NT2/D1 (cell line): ENCODE results near the gene TCF25.
A peak's percentile ranks its signal among the peaks of the same experiment; 100 is the strongest.
"Not testable (repeated sequence)": the region's sequence is repeated elsewhere in the genome, so short reads cannot be mapped to it uniquely, and the experiment has no call there.

Experiments
- DNase-seq: peaks from one replicate; pipeline ENCODE4 v3.0.0-alpha.2; 2011; ENCODE audit warnings: low read depth, low spot score
- H3K27me3 ChIP-seq: 2 replicates; pipeline ENCODE4 v1.6.0; 2011; ENCODE audit warnings: mild to moderate bottlenecking; ENCODE audit not compliant: insufficient read length, insufficient read depth
- H3K36me3 ChIP-seq: 2 replicates; pipeline ENCODE4 v1.6.1; 2011; ENCODE audit warnings: mild to moderate bottlenecking, low read length, mixed read lengths; ENCODE audit not compliant: insufficient read depth, insufficient read length
- H3K4me1 ChIP-seq: 2 replicates; pipeline ENCODE4 v1.5.1; 2011; ENCODE audit not compliant: insufficient read depth, insufficient read length
- H3K4me3 ChIP-seq: 2 replicates; pipeline ENCODE4 v1.5.1; 2011; ENCODE audit warnings: low read depth; ENCODE audit not compliant: insufficient read length
- H3K9ac ChIP-seq: 2 replicates; pipeline ENCODE4 v1.6.0; 2011; ENCODE audit warnings: low read depth; ENCODE audit not compliant: insufficient read length
- H3K9me3 ChIP-seq: 2 replicates; pipeline ENCODE4 v1.5.1; 2011; ENCODE audit warnings: mild to moderate bottlenecking, low read length; ENCODE audit not compliant: insufficient read depth
- SUZ12 ChIP-seq: IDR thresholded peaks from 2 replicates; pipeline ENCODE4 v1.6.1; 2011; ENCODE audit not compliant: insufficient read length, insufficient read depth; ENCODE audit errors: extremely low read depth
- YY1 ChIP-seq: IDR thresholded peaks from 2 replicates; pipeline ENCODE4 v1.6.1; 2011; ENCODE audit not compliant: insufficient read length, insufficient read depth
- ZNF274 ChIP-seq: IDR thresholded peaks from 2 replicates; pipeline ENCODE4 v1.6.1; 2011; ENCODE audit warnings: mild to moderate bottlenecking, low read depth, low read length

The TCF25 gene, protein sequence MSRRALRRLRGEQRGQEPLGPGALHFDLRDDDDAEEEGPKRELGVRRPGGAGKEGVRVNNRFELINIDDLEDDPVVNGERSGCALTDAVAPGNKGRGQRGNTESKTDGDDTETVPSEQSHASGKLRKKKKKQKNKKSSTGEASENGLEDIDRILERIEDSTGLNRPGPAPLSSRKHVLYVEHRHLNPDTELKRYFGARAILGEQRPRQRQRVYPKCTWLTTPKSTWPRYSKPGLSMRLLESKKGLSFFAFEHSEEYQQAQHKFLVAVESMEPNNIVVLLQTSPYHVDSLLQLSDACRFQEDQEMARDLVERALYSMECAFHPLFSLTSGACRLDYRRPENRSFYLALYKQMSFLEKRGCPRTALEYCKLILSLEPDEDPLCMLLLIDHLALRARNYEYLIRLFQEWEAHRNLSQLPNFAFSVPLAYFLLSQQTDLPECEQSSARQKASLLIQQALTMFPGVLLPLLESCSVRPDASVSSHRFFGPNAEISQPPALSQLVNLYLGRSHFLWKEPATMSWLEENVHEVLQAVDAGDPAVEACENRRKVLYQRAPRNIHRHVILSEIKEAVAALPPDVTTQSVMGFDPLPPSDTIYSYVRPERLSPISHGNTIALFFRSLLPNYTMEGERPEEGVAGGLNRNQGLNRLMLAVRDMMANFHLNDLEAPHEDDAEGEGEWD

GRCh38 chr16:89873109-89873971, at the start of gene TCF25:
TCF25 (plus strand) TSS chr16:89873592; CDS start chr16:89873668, 76 bp downstream.
- H3K9me3 ChIP-seq, result peaks cover 23% of the 10 kb centered on the region
- H3K4me1 ChIP-seq, result peaks cover 6% of the 10 kb centered on the region
- TF ChIP-seq SUZ12 (no peak), ZNF274 (no peak), YY1 (no peak)
- no peaks in the 10 kb centered on the region for H3K27me3 ChIP-seq
- H3K4me3 ChIP-seq, result peak within 1 kb of the TSS; percentile 92
- peak within 1 kb of the TSS; percentile 98 for H3K9ac ChIP-seq
- DNase-seq, result peak; percentile 75
- H3K36me3 ChIP-seq, result peaks cover 60% of the 10 kb centered on the region

DNA sequence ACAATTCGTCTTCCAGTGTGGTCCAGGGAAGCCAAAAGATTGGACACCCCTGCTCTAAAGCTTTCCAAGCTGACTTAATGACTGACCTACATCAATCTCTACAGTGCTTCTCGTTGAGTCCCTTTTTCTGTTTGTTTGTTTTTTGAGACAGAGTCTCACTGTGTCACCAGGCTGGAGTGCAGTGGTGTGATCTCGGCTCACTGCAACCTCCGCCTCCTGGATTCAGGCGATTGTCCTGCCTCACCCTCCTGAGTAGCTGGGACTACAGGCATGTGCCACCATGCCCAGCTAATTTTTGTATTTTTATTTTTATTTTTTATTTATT, 49.6 kb upstream of the TCF25 start:
- not testable (repeated sequence) for H3K9me3 ChIP-seq, H3K4me3 ChIP-seq, DNase-seq, H3K27me3 ChIP-seq, H3K9ac ChIP-seq
- peaks cover 23% of the 10 kb centered on the region for H3K36me3 ChIP-seq
- peaks cover 13% of the 10 kb centered on the region for H3K4me1 ChIP-seq

DNA sequence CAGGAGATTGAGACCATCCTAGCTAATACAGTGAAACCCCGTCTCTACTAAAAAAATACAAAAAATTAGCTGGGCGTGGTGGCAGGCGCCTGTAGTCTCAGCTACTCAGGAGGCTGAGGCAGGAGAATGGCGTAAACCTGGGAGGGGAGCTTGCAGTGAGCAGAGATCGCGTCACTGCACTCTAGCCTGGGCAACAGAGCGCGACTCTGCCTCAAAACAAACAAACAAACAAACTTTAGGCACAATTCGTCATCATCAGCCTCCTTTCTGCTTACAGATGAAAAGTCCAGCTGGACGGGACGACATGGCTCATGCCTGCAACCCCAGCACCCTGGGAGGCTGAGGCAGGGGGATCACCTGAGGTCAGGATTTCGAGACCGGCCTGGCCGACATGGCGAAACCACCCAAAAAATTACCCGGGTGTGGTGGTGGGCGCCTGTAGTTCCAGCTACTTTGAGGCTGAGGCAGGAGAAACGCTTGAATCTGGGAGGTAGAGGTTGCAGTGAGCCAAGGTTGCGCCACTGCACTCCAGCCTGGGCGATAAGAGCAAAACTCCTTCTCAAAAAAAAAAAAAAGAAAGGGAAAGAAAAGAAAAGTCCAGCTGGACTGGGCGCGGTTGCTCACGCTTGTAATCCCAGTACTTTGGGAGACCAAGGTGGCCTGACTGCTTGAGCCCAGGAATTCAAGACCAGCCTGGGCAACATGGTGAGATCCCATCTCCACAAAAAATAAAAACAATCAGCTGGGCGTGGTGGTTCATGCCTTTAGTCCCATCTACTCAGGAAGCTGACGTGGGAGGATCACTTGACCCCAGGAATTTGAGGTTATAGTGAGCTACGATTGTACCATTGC, 46.6 kb upstream of the TCF25 start:
- Histone ChIP-seq H3K9ac (no peak overlapping the region), H3K36me3 (peaks cover 17% of the 10 kb centered on the region), H3K4me3 (no peak overlapping the region), H3K9me3 (no peaks in the 10 kb centered on the region), H3K4me1 (peaks cover 18% of the 10 kb centered on the region), H3K27me3 (no peaks in the 10 kb centered on the region)
- TF ChIP-seq SUZ12 (no peak), YY1 (no peak), ZNF274 (no peak)
- no peak for DNase-seq

DNA sequence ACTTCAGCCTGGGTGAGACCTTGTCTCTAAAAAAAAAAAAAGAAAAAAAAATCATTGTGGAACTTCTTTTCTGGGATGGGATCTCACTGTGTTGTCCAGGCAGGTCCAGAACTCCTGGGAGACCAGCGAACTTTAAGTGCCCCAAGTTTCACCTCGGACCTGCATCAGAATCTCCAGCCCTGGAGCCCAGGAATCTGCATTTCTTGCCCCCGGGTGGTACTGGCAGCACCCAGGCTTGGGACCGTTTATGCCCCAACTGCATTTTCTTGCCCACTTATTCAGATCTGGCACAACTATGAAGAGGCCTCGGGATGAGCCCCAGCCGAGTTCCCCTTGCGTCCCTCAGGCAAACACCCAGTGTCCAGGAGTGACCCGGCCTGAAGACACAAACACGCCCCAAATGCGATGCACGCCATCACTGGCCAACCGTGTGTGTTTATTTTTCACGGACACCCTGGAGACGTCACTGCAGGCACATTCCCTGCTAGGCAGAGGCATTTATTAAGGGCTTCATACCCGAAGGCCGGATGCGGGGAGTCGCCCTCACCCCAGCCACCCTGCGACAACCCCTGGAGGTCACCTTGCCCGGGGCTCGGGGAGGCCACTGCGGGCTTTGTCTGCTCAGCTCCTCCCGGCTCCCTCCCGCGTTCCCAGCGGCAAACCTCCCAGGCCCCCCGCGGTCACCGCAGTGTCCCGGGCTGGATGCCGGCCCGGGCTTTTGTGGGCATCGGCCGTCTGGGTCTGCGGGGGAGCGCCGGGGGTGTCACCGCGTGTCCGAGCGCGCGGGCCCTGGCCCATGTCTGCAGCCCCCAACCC, 45.8 kb upstream of the TCF25 start:
- H3K9me3 ChIP-seq, result no peaks in the 10 kb centered on the region

DNA sequence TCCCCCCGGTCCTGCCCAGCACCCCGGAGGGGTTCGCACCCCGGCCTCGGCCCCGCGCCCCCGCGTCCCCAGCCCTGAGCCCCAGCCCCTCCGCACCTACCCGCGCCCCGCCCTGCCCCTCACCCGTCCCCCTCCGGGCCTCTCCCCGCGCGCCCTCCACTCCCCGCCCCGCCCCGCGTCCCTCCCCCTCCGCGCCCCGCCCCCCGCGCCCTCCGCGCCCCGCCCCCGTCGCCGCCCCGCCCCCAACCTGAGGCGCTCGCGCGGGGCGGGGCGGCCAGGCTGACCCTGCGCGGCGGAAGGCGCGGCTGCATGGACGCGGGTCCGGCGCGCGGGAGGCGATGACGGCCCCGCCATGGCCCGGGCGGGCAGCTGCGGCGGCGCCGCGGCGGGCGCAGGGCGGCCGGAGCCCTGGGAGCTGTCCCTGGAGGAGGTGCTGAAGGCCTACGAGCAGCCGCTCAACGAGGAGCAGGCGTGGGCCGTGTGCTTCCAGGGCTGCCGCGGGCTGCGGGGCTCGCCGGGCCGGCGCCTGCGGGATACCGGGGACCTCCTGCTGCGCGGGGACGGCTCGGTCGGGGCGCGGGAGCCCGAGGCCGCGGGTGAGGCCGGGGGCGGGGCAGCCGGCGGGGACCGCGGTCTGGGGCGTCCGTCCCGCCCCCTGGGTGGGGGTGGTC, 45.1 kb upstream of the TCF25 start, which contains the start of gene SPIRE2:
SPIRE2 (plus strand) TSS at position 277 of the 671 bp plus-strand sequence; CDS start at position 353, 76 bp downstream.
- H3K27me3 ChIP-seq, result no peaks in the 10 kb centered on the region
- DNase-seq, result peak; percentile 63
- H3K4me1 ChIP-seq, result peaks cover 13% of the 10 kb centered on the region
- H3K9ac ChIP-seq, result peak within 1 kb of the TSS; percentile 85
- H3K9me3 ChIP-seq, result no peaks in the 10 kb centered on the region
- peak within 1 kb of the TSS; percentile 58 for H3K4me3 ChIP-seq
- TF ChIP-seq YY1, result no peak
- TF ChIP-seq ZNF274, result no peak
- TF ChIP-seq SUZ12, result no peak
- H3K36me3 ChIP-seq, result peaks cover 8% of the 10 kb centered on the region

More for the DNA sequence above, 45.8 kb upstream of the TCF25 start:
- no peak for TF ChIP-seq ZNF274
- Histone ChIP-seq H3K27me3 (no peaks in the 10 kb centered on the region), H3K36me3 (peaks cover 10% of the 10 kb centered on the region), H3K4me1 (peaks cover 13% of the 10 kb centered on the region), H3K4me3 (peak overlapping the region; percentile 41), H3K9ac (peak overlapping the region; percentile 78)
- no peak for DNase-seq

GRCh38 chr16:89828870-89829629, 44.3 kb upstream of the TCF25 start:
- Histone ChIP-seq H3K27me3 (no peaks in the 10 kb centered on the region), H3K9ac (peak overlapping the region; percentile 85), H3K4me1 (peaks cover 13% of the 10 kb centered on the region), H3K9me3 (no peaks in the 10 kb centered on the region), H3K4me3 (peak overlapping the region; percentile 58), H3K36me3 (peaks cover 14% of the 10 kb centered on the region)
- TF ChIP-seq YY1, result no peak
- TF ChIP-seq ZNF274, result no peak
- no peak for TF ChIP-seq SUZ12
- DNase-seq, result no peak
